Kidney tubule cell (primary cell): ENCODE results near the gene HOTAIR.

ENCODE experiments used
- DNase-seq: peaks from one replicate; pipeline ENCODE4 v3.0.0-alpha.2; 2018; ENCODE audit warnings: low spot score

The HOTAIR gene

DNA sequence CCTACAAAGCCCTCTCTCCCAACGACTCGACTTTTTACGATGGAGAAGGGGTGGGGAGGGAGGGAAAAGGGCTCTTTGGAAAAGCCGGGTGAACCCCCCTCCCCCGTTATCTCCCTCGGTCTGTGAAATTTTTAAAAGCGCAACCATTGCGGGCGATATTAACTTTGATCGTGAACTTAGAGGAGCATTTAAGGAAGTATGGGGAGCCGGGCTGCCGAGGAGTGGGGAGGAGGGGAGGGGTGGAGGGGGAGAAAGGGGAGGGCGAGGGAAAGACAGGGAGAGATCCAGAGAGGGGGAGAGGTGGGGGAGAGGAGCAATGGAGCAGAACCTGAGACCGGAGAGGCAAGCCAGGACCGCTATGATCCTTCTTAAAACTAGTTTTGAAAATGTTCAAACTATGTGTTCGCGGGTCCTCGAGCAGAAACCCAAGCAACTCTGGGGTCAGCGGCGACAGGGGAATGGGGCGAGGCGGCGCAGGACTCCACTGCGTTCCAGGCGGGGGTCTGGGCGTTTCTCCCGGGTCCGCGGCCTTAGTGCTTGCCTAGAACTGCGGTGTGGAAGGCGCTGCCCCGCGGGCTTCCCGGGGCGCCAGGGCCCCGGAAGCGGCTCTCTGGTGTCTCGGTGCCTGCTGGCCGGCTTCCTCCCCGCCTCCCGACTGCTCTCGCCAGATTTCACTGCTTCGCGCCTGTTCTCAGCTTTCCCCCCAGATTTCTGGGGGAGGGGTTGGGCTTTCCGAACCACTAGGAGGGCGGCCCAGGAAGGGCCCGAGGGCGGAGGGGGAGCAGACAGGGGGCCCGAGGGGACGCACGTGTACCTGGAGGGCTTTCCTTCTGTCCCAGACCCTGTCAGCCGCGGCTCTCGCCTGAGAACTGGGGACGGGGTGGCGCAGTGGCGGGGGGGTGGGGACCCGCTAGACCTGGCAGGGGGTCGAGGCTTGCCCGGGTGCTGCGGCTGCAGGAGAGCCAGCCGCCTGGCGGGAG lies at the start of gene HOTAIR:
Gene HOTAIR (minus strand): TSS at position 871 of the 980 bp plus-strand sequence.
- peak; percentile 68 for DNase-seq

DNA sequence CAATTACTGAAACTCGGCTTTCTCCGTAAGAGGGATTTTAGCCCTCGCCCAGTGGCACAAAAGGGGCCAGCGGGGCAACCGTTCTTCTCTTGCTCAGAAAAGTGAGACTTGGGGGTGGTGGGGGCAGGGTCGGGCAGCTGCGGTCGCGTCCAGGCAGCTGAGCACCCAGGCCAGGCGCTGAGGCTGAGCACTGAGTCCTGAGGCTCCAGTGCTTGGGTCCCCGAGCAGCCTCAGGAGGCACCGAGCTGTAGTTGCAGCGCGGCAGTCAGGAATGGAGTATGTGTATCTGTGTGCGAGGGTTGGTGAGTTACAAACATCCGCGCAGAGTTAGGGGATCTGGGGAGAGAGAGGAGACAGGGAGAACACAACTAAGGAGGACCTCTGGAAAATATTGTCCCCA lies 49.4 kb upstream of the HOTAIR start:
- DNase-seq = no peak

DNA sequence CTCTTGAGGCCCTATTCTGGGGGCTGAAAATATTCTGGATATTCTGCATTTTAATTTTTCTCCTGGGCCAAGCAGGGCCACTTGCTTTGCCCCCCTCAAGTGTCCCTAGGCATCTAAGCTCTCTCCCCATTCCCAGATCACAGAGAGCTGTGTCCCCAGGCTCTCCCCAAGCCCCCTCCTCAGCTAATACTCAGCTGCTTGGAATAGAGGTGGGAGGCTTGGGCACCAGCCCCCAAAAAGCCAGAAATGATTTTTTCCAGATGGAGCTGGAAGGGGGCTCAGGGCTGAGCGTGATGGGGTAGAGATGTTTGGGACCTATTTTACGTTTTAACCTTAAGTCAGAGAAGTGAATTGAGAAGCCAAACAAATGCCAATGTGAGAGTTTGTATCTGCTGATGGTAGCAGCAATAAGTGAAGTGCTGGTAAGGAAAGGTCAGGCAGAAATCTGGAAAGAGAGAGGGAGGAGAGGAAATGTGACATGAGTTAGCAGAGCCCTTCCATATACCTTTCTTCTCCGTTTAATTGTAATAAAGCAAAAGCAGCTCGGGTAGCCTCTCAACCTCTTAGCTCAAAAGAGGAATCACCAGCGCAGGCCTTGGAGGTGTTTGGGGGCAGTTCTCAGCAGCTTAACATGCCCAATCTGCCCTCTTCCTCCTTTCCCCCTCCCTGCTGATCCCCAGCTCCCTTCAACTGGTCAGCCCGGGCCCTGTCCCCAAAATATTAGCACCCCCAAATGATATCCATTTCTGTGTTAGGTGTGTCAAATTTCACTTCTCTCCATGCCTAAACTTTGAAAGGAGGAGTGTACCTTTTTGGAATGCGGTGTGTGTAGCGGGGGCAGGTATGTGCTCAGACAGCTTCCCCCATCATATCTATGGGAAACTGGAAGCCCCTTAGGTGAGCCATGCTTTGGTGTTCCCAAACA lies 48.5 kb upstream of the HOTAIR start:
- DNase-seq = no peak

DNA sequence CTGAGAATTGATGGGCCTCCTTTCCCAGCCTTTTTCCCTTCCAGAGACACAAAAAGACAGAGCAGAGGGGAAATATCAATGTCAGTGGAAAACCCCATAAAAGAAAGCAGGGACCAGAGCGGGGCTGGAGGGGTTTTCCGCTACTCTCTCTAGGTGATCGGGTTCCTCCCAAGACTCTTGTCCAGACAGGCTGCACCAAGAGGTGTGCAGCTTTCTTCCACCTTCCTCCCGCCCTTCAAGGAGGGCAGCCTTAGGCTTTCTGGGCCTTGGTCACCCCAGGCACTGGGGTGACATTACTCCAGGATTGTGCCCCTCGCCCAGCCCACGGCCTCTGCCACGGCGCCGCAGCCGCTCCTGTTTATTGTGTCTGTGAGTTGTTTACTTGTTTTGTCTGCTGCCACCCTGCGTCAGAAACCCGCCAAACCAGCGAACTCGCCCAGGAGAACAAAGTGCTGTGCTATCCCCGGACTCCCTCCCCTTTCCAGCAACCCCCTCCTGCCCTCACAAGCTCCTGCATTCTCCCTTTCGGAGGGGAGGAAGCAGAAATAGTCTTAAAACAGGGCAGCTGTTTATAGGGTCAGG lies 46.8 kb upstream of the HOTAIR start:
- DNase-seq = peak; percentile 49

DNA sequence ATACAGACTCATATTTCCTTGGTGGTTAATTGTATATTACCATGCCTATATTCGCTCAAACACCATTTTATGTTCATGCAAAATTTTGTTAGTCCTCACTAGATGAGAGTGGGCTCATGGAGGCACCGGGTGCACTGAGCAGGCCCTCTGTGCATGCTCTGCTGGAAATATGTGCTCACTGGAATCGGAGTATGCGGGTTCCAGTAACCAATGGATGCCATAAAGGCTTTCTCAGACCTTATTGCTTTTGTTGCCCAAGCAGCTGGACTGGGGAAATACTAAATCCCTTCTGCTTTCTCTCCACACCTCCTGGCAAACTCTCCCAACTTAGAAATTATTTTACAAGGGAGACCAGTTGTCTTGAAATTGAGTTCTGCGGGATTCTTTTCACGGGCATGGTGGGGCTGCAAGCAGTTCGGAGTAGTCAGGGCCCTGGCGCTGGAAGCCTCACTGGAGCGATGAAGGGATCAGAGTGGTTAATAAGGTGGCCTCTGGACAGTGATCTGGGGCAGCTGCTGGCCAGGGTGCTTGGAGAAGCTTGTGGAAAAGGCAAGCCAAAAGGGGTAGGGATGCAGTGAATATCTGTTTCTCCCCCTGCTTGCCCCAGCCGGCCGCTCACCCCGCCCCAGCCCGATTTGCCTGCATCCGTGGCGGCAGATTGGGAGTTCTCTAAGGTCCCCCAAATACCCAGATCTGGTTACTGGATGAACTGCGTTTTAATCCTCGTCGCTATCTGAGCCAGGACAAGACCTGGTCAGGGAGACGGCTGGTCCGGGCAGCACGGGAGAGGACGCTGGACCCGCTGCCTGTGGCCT lies 46.0 kb upstream of the HOTAIR start:
- no peak for DNase-seq

DNA sequence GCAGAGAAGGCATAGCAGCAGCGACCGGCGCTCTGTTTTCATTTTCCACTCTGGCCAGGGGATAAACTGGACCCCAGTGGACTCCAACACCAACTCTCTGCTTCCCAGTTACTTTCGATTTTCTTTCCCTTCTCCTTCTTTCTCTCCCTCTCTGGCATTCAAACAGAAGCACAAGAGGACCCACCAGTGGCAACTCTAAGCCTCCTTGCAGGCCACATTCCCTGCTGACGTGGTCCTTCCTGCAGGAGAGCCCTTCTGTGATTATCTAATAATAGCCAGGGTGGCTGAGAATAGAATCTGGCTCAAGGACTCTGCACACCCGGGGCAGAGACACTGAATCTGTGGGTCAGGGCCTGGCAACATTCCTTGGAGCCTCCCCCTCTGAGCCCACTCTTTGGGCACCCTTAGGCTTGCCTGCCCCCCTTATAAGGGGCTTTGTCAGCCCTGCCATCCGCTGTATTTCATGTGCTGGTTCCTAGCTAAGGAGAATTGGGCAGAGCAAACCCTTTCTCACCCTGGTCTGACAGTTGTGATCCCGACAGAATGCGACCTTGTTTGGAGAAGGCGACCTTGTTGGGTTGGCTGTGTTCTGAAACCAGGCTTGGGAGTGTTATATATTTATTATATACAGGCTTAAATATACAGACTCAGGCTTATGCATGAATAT lies 45.3 kb upstream of the HOTAIR start:
- DNase-seq = peak; percentile 64

DNA sequence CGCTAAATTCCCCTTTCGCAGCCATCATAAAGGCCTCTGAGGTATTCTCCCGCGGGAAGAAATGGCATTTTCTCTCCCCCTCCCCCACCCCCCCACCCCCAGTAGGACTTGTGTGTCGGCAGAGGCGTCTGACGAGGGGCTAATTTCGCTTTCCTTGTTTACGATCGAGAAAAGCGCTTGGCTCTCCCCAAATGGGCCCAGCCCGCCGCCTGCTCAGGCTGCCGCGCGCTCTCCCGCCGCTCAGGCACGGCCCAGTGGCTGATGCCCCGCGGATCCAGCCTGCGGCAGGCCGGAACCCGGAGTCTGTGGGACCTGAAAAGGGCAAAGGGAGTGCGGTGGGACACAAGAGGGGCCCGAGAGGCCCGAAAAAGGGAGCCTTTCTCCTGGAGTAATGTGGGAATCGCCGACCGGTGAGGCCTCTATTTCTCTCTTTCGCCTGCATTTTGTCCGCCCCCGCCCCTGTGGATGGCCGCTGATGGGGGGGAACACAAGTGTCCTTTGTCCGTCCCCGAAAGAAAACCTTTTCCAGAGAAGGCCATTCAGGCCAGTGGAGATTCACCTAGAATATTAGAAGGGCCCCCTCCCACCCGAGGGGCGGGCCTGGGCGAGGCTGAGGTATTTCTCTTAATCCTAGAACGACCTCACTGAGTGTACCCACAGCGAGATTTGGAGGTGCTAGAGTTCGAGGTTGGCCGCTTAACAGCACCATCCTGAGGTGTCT lies 44.5 kb upstream of the HOTAIR start:
- DNase-seq = peak; percentile 44

DNA sequence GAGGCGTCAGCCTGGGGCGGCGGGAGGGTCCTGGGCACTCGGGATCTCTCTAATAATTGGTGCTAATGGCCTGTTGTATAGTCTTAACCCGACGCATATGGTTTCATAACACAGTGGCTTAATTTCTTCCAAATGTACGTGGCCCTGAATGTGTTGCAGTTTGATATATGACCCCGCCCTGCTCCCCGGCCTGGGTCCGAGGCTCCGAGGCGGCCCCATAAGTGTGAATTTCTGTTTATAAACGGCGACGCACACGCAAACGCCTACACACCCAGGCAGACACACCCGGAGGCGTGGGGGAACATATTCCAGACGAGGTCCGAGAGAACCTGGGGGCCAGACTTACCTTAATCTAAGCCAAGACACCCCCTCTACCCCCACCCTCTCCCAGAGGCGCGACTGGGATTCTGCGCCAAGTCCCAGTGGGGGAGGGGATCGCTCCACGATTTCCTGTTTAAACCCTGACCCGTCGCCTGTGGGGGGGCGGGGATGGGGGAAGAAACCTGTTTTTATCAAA lies 43.8 kb upstream of the HOTAIR start:
- DNase-seq = peak; percentile 68

DNA sequence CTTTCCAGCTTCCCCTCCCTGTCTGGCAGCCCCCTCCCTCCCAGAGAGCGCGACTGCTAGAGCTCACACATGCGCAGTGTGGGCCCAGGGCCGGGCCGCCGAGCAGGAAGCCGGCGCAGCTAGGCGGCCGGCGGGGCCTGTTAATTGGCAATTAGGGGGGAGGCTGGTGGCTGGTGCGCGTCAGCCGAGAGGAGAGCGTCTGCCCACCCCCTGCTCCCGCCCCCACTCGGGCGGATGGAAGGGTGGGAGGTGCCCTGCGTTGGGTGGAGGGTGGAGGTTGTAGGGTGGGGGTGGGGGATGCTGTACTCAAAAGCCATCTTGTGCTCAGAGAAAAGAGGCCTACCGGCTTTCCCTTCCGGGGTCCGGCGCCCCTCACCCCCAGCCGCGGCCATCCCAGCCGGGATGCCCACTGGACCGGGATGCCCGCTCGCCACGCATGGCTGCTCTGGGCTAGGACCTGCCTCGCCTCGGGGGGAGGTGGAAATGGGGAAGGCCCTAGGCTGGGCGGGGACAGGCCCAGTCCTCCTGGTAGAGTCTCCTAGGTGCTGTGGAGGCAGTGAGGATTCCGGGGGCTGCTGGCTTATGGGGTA lies 43.2 kb upstream of the HOTAIR start:
- DNase-seq = peak; percentile 97

DNA sequence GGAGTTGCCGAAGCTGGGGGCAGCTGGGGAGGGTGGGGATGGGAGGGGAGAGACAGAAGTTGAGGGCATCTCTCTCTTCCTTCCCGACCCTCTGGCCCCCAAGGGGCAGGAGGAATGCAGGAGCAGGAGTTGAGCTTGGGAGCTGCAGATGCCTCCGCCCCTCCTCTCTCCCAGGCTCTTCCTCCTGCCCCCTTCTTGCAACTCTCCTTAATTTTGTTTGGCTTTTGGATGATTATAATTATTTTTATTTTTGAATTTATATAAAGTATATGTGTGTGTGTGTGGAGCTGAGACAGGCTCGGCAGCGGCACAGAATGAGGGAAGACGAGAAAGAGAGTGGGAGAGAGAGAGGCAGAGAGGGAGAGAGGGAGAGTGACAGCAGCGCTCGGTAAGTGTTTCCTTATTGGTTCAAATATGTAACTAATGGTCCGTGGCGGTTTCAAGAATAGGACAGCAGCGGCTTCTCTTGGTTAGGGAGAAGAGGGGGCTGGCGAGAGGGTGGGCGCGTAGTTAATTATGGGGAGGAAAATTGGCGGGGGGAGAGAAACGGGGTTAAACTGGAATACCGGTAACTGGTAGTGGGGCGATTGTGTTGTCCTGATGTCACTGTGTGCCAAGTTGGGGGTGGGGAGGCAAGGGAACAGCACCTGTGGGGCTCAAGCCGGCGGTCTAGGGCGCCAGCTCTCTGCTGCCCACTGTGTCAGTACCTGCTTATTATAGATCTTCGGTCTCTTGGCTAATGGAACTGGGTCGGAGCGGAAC lies 42.5 kb upstream of the HOTAIR start:
- DNase-seq = peak; percentile 77

DNA sequence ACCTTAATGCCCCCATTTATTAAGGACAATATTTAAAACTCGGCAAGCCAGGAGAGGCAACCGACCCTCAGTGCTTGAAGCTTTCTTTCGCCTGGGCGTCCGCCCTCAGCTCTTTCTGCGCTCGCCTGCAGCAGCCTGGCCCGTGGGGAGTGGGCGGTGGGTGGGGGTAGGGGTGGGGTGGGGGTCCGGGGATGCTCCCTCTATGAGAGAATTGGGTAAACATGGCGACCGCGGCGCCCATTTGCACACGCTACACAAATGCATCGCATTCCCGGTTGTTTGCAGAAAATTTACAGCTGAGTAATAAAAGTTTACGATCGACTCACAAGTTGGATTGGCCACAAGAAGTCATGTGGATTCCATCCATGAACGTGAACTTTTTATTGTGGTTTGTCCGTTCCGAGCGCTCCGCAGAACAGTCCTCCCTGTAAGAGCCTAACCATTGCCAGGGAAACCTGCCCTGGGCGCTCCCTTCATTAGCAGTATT lies 41.8 kb upstream of the HOTAIR start:
- peak; percentile 85 for DNase-seq

DNA sequence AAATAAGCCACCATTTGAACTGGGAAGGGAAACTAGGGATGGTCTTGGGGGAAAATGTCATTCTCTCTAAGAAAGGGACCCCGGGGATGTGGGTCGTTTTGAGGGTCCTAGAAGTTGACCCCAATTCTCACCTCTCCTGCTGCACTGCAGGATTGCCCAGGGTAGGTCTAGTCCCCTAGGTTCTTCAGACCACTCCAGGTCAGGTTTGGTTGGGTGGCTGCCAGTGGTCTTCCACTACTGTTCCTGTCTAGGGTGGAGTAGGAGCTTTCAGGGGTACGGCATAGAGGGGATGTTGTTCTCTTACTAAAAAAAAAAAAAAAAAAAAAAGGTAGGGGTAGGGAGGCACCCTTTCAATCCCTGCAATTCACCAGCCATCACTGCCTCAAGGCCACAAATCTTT lies 41.3 kb upstream of the HOTAIR start:
- no peak for DNase-seq

DNA sequence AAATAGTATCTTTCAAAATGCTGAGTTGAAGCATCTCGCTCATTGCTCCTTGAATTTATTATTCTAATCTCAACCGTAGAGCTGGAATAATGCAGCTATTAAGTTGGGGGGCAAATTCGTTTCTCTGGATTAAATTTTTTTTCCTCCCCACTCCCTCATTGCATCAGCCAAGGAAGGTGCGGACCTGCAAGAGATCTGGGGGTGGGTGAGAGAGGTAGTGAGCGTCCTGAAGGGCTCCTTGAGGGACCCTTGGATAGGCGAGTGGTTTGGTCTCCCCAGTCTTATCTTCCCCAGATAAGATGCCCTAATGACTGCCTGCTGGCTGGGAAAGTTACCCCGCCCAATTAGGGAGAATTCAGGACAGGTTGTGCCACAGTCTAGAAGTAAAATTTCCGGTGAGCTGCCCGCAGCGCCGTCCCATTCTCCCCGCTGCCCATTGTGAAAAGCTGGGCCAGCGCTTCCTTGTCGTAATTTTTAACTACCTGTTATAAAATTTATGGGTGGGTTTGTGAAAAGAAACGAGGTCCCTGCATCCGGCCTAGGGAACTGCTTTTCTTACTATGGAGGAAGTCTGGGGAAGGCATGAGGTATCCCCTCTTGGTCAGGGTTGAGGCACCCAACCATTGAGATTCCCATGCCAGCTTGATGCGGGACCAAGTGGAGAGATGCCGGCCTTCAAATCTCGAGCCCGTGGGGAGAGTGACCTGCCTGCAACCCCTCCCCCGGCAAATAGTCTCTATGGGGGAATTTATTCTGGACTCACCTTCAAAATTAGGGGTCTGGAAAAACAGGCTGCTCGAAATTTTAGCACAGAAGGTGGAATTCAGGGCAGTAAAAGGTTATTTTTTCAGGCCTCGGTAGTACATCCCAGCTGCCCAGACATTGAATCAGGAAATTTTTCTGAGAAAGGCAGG lies 40.5 kb upstream of the HOTAIR start:
- no peak for DNase-seq

DNA sequence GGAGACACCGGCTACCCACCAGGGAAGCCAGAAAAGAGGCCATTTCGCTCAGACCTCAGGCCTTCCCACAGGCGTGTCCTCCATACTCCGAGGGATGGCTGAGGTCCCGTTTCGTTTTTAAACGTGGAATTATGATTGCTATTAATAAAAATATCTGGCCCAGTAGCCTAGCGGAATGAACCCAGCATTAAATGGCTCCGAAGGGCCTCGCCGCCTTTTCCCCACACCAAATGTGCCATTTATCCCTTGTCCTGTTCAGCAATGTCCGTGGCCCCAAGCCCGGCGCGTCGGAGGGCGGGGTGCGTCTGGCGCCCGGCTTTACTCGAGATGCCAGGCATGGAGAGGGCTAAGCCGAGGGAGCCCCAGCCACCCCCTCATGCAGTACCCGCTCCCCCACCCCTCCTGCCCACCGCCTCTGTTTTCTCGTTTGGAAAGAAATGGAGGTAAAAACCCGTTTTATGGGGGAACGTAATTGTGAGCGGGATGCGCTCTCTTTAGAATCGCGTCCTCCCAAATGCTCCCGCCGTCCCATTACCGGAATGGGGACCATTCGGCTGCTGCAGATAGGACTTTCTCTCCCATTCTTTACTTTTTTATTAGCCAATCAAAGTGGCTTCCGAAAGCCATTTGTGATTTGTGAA lies 39.7 kb upstream of the HOTAIR start:
- DNase-seq = no peak

DNA sequence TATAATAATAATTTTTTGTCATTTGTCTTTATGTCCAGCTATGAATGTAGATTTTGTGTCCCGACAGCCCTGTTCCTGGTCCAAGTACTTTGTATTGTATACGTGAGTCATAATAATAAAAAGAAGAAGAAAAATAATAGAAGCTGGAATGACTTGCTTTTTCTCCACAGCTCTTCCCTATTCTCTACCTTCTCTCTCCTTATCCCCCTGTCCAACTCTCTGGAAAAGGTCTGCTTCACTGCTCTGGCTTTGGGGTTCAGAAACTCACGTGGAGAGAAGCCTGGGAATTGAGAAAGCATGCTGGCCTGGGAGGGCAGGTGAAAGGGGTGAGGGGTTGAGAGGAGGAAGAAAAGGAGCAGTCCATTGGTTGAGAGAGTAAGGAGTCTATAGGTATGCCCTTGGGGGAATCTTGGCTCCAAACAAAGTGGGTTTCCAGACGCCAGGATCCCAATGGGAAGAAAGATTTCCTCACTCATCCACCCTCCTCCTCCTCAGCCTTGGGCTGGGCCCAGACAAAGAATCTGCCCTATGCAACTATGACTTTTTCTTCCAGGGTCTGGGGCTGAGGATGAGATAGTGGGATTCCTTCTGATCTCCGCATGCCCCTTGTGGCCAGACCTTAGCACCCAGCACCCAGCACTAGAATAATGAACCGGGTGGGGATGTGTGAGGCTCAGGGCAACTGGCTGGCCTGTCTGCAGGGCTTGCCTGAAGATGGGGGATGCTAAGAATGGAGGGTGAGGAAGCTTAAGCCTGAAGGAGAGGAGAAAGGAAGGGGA lies 38.1 kb upstream of the HOTAIR start:
- DNase-seq = no peak
